Measurements from ENCODE around the gene ARHGEF39.

GRCh38 chr9:35664531-35665470 is at the start of gene ARHGEF39:
- TF ChIP-seq POLR2AphosphoS5 (IDR thresholded peaks at IDR 0.05; ENCODE audit: low read depth) = peak; percentile 85
- TF ChIP-seq, protein P1, sequence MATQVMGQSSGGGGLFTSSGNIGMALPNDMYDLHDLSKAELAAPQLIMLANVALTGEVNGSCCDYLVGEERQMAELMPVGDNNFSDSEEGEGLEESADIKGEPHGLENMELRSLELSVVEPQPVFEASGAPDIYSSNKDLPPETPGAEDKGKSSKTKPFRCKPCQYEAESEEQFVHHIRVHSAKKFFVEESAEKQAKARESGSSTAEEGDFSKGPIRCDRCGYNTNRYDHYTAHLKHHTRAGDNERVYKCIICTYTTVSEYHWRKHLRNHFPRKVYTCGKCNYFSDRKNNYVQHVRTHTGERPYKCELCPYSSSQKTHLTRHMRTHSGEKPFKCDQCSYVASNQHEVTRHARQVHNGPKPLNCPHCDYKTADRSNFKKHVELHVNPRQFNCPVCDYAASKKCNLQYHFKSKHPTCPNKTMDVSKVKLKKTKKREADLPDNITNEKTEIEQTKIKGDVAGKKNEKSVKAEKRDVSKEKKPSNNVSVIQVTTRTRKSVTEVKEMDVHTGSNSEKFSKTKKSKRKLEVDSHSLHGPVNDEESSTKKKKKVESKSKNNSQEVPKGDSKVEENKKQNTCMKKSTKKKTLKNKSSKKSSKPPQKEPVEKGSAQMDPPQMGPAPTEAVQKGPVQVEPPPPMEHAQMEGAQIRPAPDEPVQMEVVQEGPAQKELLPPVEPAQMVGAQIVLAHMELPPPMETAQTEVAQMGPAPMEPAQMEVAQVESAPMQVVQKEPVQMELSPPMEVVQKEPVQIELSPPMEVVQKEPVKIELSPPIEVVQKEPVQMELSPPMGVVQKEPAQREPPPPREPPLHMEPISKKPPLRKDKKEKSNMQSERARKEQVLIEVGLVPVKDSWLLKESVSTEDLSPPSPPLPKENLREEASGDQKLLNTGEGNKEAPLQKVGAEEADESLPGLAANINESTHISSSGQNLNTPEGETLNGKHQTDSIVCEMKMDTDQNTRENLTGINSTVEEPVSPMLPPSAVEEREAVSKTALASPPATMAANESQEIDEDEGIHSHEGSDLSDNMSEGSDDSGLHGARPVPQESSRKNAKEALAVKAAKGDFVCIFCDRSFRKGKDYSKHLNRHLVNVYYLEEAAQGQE (IDR thresholded peaks at IDR 0.05; ENCODE audit: insufficient replicate concordance, low read depth) = no peak
- TF ChIP-seq, protein P2, sequence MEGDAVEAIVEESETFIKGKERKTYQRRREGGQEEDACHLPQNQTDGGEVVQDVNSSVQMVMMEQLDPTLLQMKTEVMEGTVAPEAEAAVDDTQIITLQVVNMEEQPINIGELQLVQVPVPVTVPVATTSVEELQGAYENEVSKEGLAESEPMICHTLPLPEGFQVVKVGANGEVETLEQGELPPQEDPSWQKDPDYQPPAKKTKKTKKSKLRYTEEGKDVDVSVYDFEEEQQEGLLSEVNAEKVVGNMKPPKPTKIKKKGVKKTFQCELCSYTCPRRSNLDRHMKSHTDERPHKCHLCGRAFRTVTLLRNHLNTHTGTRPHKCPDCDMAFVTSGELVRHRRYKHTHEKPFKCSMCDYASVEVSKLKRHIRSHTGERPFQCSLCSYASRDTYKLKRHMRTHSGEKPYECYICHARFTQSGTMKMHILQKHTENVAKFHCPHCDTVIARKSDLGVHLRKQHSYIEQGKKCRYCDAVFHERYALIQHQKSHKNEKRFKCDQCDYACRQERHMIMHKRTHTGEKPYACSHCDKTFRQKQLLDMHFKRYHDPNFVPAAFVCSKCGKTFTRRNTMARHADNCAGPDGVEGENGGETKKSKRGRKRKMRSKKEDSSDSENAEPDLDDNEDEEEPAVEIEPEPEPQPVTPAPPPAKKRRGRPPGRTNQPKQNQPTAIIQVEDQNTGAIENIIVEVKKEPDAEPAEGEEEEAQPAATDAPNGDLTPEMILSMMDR (IDR thresholded peaks at IDR 0.05; ENCODE audit: insufficient read depth, low read length) = no peak
- no peak for TF ChIP-seq SPI1 (IDR thresholded peaks at IDR 0.05; ENCODE audit: borderline replicate concordance, low read depth)
- peak; percentile 64 for TF ChIP-seq GABPA (IDR thresholded peaks at IDR 0.05; ENCODE audit: low read depth)
